K562 (cell line): ENCODE data around the gene PRF1. TPM values are rescaled to one million over a fixed set of nuclear protein-coding genes. Genes with fewer than 3 reads are reported as not detected.

Experiments
- CBFA2T2 ChIP-seq: fragments of 450-650 bp; conservative IDR thresholded peaks from 2 replicates; pipeline ENCODE4 v1.6.1; 2017; ENCODE audit warnings: mild to moderate bottlenecking
- CREM ChIP-seq: IDR thresholded peaks from 2 replicates; pipeline ENCODE4 v1.6.1; 2014; ENCODE audit warnings: antibody characterized with exemption, low read depth
- KAT7 ChIP-seq: sonication (generic); formaldehyde crosslinking; IDR thresholded peaks from 2 replicates; pipeline ENCODE4 v1.8.0; 2022; ENCODE audit warnings: missing genetic modification reagents, mild to moderate bottlenecking, borderline replicate concordance
- NR2F6 ChIP-seq: fragments of 450-650 bp; formaldehyde crosslinking; IDR thresholded peaks from 2 replicates; pipeline ENCODE4 v1.4.0; 2020; ENCODE audit warnings: mild to moderate bottlenecking
- ZBTB17 ChIP-seq: fragments of 450-650 bp; formaldehyde crosslinking; IDR thresholded peaks from 2 replicates; pipeline ENCODE4 v1.4.0; 2020; ENCODE audit warnings: mild to moderate bottlenecking
- ZFPM2 ChIP-seq: fragments of 250-450 bp; sonication (Bioruptor Pico); IDR thresholded peaks from 2 replicates; pipeline ENCODE4 v1.5.1; 2022; ENCODE audit warnings: mild to moderate bottlenecking
- ZNF165 ChIP-seq: fragments of 250-450 bp; sonication (Bioruptor Pico); IDR thresholded peaks from 2 replicates; pipeline ENCODE4 v1.4.0; 2020; ENCODE audit warnings: borderline replicate concordance
- ZNF79 ChIP-seq: fragments of 250-450 bp; sonication (Bioruptor Pico); IDR thresholded peaks from 2 replicates; pipeline ENCODE4 v1.4.0; 2020; ENCODE audit warnings: low read depth, mild to moderate bottlenecking, moderate library complexity
- polyA plus RNA-seq, 8 experiments: library from polyadenylated mRNA; depleted of rRNA in 4 of 8; stranded (reverse) in 5 of 8; unstranded in 3 of 8; fragments of >200 nt; fragmentation: Nextera tagmentation in 2 of 8; fragmentation: Illumina TruSeq in 1 of 8; extraction: Ambion mirVana in 2 of 8; extraction: Trizol in 1 of 8; gene quantifications; 2 replicates each; pipeline versions ENCODE4 v1.2.1 to v1.2.3, GENCODE V29; 2011 to 2014; ENCODE audit warnings: inconsistent platforms in 1 of 8, missing spikeins in 1 of 8
- total RNA-seq, 7 experiments: library from RNA; depleted of rRNA in 6 of 7; stranded (reverse); fragments of >200 nt in 6 of 7; fragmentation: Illumina TruSeq in 2 of 7; extraction: Trizol in 2 of 7; gene quantifications; 2 replicates each; pipeline versions ENCODE4 v1.2.1 to v1.2.3, GENCODE V29; 2011 to 2021; ENCODE audit warnings: low replicate concordance in 1 of 7
- TF ChIP-seq, protein P1 (sequence below): sonication (generic); formaldehyde crosslinking; IDR thresholded peaks from 2 replicates; pipeline ENCODE4 v1.8.0; 2022; ENCODE audit warnings: mild to moderate bottlenecking, low read depth, missing genetic modification reagents
- TF ChIP-seq, protein P2 (sequence below): IDR thresholded peaks from 3 replicates; pipeline ENCODE4 v1.6.1; 2011; ENCODE audit warnings: borderline replicate concordance, mild to moderate bottlenecking; ENCODE audit not compliant: insufficient read length, insufficient read depth
- TF ChIP-seq, protein P3 (sequence below): fragments of 250-450 bp; sonication (Bioruptor Pico); IDR thresholded peaks from 2 replicates; pipeline ENCODE4 v1.9.0; 2021; ENCODE audit warnings: mild to moderate bottlenecking

The PRF1 gene
- total and polyA plus RNA-seq, 9 of the 15 experiments (the other 6 are each of a cell fraction or from before 2014, with no cell fraction given): 3.8 to 8.6 (median 6.3) TPM

DNA sequence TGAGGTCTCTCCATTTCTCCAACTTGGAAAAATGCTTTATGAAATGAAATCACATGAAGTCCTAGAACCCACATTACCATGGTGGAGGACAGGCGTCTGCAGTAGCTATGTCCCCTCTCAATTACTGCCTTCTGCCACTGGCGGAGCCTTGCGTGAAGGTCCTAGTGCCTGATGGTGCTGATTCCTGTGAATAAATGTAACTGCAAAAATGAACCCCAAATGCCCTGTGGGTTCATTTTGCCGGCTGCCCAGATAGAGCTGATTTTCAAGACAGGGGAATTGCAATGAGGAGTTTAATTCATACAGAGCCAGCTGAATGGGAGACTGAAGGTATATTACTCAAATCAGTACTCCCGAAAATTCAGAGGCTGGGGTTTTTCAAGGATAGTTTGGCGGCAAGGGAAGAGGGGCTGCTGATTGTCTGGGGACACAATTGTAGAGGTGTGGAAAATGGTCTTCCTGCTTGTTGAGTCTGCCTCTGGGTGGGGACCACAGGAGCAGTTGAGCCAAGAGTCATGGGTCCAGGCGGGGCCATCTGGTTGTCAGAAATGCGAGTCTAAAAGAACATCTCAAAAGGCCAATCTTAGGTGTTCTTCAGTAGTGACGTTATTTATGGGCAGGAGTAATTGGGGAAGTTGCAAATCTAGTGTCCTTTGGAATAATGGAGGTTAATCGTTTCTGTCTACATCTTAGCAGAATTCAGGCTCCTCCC lies 13.5 kb downstream of the PRF1 start (continued):
- TF ChIP-seq, protein P1, sequence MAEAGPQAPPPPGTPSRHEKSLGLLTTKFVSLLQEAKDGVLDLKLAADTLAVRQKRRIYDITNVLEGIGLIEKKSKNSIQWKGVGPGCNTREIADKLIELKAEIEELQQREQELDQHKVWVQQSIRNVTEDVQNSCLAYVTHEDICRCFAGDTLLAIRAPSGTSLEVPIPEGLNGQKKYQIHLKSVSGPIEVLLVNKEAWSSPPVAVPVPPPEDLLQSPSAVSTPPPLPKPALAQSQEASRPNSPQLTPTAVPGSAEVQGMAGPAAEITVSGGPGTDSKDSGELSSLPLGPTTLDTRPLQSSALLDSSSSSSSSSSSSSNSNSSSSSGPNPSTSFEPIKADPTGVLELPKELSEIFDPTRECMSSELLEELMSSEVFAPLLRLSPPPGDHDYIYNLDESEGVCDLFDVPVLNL (CRISPR knock-in tag): no peak
- TF ChIP-seq KAT7 (CRISPR knock-in tag) (0 out of 2 replicates have a peak, but pooled peaks have one; percentile 46), CBFA2T2 (no peak), NR2F6 (no peak), CREM (0 out of 2 replicates have a peak, but pooled peaks have one; percentile 10), ZNF165 (0 out of 2 replicates have a peak, but pooled peaks have one; percentile 13), ZFPM2 (CRISPR knock-in tag) (no peak), ZNF79 (CRISPR knock-in tag) (no peak), ZBTB17 (no peak)
- TF ChIP-seq, protein P2, sequence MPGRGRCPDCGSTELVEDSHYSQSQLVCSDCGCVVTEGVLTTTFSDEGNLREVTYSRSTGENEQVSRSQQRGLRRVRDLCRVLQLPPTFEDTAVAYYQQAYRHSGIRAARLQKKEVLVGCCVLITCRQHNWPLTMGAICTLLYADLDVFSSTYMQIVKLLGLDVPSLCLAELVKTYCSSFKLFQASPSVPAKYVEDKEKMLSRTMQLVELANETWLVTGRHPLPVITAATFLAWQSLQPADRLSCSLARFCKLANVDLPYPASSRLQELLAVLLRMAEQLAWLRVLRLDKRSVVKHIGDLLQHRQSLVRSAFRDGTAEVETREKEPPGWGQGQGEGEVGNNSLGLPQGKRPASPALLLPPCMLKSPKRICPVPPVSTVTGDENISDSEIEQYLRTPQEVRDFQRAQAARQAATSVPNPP: no peak
- TF ChIP-seq, protein P3, sequence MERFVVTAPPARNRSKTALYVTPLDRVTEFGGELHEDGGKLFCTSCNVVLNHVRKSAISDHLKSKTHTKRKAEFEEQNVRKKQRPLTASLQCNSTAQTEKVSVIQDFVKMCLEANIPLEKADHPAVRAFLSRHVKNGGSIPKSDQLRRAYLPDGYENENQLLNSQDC (CRISPR knock-in tag): no peak
